HTR-8/SVneo (cell line): ENCODE data around the gene MRPS2.
A peak's percentile ranks its signal among the peaks of the same experiment; 100 is the strongest.
"Not testable (repeated sequence)": the region's sequence is repeated elsewhere in the genome, so short reads cannot be mapped to it uniquely, and the experiment has no call there.

ENCODE experiments used
- DNase-seq: peaks from one replicate; pipeline ENCODE4 v3.0.0; 2011; ENCODE audit warnings: low spot score, mixed read lengths; ENCODE audit not compliant: insufficient read length
- FAIRE-seq: peaks from 2 replicates; lab custom pipeline; 2011; peaks lifted over from hg19 to GRCh38; lab: Jason Lieb, UNC

Gene MRPS2

DNA sequence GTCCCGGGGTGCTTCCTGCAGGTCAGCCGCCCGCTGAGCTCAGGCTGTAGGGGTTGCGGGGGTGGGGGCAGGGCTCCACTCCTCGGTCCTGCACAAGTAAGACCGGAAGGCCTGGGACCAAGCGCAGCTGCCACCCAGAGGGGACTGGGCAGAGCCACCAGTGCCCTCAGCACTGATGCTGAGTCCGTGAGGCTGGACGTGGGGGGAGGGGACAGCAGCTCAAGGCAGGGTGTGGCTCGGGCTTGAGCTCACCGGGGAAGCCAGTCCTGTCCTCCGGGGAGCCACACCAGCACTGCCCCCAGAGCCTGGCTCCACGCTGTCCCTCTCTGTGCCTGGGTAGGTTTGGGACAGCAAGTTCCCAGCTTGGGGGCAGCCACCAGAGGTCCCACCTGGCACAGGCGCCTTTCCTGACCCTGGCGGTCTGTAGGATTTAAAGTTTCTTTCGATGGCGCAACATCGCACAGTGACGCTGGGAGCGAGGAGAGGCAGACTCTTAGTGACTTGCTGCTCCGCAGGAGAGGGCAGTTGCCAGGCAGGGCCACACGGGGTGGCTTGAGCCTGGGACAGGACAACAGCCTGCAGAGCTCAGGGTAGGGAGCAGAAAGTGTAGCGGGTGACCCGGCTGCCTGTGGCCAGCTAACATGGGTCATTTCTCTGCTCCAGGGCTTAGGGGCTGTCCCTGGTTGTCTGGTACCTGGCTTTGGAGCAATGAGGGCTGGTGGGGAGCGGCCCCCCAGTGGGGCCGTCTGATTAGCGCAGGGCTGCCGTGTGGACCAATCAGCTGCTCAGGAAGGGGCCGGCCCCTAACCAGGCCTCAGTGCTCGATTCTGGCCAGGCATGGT is 26.5 kb downstream of the MRPS2 start:
- FAIRE-seq (no peak), DNase-seq (no peak)

DNA sequence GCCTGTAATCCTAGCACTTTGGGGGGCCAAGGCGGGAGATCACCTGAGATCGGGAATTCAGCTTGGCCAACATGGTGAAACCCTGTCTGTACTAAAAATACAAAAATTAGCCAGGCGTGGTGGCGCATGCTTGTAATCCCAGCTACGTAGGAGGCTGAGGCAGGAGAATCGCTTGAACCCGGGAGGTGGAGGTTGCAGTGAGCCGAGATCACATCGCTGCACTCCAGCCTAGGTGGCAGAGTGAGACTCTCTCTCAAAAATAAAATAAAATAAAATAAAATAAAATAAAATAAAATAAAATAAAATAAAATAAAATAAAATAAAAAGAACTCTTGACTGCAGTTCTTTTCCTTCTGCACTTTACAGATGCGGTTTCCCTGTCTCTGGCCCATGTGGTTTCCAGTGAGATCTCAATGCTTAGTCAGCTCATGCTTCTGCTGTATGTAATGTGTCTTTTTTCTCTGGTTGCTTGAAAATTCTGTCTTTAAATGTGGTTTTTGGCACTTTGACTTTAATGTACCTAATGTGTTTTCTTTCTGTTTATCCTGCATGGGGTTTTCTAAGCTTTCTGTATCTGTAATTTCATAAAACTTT is 28.5 kb downstream of the MRPS2 start:
- not testable (repeated sequence) for FAIRE-seq, DNase-seq

DNA sequence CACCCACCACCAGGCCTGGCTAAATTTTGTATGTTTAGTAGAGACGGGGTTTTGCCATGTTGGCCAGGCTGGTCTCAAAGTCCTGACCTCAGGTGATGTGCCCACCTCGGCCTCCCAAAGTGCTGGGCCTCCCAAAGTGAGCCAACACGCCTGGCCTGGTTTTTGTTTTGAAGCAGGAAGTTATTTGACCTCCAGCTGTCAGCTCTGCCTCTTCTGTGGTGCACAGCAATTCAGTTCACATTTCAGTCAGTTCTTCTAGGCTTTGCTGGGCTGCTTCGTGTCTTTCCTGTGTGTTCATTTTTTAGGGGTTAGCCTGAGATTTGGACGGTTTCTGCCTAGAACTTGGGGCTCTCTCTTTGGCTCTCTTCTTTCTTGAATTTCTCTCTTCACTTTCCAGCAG is 29.7 kb downstream of the MRPS2 start:
- no peak for FAIRE-seq

DNA sequence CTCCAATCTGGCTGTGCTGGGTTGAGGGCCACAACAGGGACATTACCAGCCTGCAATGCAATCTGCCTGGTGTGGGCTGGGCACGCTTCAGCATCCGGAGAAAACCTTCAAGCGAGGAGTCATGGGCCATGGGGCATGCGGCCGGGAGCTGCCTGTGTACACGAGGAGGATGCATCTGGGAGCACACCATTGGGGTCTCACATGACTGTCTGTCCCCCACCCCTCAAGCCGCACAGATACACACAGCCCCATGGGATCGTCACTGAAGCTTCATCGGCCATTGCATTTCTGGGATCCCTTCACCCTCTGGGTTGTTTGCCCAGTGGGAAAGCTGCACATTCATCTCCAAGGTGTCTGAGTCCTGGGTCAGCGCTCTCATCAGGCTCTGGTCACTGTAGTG is 30.6 kb downstream of the MRPS2 start:
- no peak for FAIRE-seq
- no peak for DNase-seq

More for the DNA sequence above, 29.7 kb downstream of the MRPS2 start:
- no peak for DNase-seq

DNA sequence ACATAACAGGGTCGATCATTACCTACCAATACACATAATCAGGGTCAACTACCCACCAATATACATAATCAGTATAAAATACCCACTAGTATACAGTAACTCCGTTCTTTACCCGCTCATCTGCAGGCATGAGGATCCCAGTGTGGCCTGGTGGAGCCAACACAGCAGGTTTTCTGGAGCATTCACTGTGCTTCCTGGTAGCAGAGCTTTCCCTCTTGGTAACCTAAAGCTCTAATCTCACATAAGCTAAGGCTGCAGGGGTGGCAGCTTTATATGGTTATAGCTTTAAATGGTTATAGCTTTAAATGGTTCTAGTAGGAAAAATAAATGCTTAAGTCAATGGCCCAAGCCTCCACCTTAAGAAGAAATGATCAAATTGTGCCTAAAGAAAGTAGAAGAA is 32.6 kb downstream of the MRPS2 start:
- no peak for FAIRE-seq

DNA sequence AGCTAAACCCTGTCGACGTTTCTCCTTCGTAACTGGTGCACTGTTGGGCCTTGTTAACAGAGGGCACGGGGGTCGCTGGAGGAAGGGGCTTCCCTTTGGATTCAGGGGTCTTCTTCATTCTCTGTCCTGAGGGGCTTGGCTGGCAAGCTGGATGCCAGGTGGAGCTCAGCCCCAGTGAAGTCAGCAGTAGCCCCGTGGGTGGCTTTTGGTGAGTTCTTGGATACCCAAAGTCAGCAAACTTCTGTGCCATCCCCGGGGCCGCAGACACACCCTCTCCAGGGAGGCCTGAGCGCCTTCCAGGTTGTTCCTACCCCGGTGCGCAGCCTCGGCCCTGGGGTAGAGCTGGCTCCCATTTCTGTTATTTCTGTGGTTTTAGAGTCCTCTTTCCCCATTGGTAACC is 33.2 kb downstream of the MRPS2 start:
- no peak for DNase-seq
- FAIRE-seq = no peak

More for the DNA sequence above, 32.6 kb downstream of the MRPS2 start:
- no peak for DNase-seq

DNA sequence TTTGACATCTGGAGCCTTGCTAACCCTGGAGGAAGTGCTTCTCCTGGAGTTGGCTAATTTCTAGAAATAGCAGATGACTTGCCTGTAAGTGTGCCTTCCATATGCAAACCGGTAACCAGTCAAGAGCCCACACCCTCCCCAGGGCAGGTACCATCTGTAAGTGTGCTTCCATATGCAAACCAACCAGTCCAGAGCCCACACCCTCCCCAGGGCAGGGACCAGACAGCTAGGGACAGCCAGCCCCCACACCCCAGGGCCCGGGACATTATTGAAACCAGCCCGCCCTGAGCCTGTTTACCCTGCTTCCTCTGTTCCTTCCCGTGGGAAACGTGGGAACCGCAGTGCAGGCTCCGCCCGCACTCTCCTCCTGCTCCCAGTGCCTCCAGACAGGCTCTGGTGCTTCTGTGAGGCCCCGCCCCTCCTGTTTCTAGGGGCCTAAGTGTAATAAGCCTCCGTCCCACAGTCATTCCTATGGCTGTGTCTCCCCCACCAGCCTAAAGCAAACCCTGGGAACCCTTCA is 33.8 kb downstream of the MRPS2 start:
- not testable (repeated sequence) for DNase-seq, FAIRE-seq

DNA sequence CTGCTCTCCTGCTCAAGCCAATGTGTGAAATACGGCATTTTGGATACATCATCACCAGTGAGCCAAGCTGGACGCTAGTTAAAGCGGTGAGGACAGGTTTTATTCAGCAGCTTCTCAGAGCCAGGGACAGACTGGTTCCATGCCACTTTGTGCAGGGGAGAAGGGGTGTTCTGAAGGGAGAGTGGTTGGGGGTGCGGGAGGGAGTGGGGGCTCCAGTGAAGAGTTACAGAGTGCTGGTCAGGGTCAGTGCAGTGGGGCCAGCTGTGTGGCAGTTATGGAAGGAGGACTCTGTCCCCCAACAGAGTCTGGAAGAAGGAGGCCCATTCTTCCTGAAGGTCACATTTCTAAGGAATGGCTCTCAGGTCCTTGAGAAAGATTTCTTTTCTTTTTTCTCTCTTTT is 34.3 kb downstream of the MRPS2 start:
- FAIRE-seq = not testable (repeated sequence)

DNA sequence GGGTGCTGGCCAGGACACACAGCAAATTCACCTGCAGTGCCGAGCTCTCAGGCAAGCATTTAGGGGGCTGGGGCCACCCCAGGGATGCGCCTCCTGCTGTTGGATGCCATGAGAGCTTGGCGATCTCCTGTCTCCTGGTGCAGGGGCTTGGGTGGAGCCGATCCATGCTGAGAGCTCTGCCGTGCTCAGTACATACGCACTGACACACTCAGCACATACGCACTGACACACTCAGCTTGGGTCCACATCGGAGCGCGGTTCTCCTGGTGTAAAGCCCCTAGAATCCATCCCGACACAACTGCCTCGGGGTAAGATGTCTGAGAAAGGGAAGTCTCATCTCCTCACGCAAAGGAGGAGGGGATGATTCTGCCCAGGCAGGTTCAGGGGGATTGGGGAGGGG is 35.1 kb downstream of the MRPS2 start:
- not testable (repeated sequence) for DNase-seq, FAIRE-seq

More for the DNA sequence above, 34.3 kb downstream of the MRPS2 start:
- not testable (repeated sequence) for DNase-seq

DNA sequence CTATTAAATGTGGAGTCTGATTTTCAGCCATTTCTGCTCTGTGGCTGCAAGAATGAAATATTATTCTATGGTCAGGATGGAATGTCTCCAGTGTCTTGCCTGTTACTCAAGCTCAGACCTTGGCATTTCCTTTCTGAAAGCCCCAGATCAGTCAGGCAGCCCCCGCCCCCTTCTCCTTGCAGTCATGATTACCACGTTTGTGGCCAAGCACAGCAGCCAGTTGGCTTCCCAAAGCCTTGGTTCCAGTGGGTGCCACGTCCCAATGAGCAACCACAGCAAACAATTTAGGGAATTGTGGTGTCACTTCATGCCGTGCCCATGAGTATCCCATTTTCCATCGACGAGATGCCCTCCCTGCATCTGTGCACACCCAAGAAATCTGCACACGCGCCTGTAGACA is 35.7 kb downstream of the MRPS2 start:
- FAIRE-seq (no peak), DNase-seq (no peak)

DNA sequence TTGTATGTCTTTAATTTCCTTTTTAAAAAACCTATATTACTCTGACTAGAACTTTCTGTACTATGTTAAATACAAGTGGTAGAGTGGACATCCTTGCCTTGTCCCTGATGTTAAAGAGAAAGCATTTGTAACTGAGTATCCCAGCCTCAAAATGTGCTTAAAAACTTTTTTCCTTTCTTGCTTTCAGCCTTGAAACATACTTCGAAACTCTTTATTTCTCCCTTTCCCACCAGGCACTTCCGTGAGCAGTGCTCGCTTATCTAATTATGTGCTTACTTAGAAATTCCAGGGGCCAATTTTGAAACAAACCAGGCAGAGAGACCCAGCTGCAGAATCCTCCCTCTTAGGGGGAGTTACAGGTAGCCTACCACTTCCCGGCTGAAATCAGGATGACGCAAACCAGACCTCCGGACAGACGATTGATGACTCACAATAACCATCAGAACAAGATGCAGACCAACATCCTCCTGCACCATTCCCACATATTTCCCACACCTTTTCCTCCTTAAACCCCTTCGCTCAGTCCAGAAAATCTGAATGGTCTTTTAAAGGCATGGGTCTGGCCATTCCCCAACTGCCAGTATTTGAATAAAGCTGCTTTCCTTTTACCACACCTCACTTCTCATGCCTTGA is 42.9 kb downstream of the MRPS2 start:
- peak; percentile 16 for FAIRE-seq
- DNase-seq = peak; percentile 34

DNA sequence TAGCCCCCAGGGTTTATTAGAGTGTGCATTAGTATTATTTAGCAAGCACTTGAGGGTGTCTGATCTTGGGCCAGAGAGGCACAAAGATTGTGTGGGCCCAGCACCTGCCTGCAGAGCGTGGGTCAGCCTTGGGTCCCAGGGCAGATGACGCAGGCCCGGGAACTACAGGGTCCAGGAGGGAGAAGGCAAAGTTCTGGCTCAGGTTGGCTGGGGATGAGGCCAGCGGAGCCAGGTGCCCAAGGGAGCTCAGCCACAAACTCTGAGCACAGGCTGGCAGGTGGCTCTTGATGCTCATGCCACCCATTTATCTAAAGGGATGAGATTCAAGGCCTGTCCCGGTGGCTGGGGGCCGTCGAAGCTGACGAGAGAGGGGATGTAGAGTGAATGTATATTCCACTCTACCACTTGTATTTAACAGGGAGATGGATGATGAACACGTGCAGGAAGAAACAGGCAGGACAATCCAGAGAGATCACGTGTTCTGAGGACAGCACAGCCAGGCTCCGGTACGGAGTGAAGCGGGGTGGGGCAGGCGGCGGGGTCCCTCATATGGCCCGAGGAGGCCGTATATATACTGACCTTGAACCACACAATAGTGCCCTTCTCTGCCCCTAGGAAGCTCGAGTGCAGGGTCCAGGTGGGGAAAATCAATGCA is 44.6 kb downstream of the MRPS2 start:
- FAIRE-seq (no peak), DNase-seq (no peak)

DNA sequence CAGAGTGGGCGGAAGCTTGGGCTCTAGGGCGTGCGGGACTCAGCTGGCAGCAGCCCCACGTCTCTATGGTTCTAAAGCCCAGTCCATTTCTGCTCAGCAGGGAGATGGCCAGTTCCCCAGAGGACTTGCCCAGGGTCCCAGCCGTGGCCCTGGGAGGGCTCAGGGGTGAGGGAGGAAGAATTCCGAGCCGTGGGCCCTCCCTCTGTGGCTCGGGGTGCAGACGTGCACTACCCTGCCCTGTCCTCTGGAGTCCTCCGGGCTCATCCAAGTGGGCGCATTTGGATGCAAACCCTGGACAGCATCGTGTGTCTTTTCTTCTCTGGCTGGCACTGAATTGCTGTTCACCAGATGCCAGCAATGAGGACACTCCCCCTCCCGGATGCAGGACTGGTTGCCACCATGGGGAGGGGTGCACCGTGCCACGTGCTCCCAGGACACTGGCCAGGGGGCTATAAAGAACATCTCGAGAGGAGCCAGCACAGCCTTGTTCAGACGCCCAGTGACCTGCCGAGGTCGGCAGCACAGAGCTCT is 45.2 kb downstream of the MRPS2 start, which contains the start of gene OBP2A:
Gene OBP2A (plus strand): TSS at position 481 of the 531 bp plus-strand sequence. CDS start 55 bp downstream, outside the sequence.
- FAIRE-seq = peak; percentile 91
- not testable (repeated sequence) for DNase-seq

DNA sequence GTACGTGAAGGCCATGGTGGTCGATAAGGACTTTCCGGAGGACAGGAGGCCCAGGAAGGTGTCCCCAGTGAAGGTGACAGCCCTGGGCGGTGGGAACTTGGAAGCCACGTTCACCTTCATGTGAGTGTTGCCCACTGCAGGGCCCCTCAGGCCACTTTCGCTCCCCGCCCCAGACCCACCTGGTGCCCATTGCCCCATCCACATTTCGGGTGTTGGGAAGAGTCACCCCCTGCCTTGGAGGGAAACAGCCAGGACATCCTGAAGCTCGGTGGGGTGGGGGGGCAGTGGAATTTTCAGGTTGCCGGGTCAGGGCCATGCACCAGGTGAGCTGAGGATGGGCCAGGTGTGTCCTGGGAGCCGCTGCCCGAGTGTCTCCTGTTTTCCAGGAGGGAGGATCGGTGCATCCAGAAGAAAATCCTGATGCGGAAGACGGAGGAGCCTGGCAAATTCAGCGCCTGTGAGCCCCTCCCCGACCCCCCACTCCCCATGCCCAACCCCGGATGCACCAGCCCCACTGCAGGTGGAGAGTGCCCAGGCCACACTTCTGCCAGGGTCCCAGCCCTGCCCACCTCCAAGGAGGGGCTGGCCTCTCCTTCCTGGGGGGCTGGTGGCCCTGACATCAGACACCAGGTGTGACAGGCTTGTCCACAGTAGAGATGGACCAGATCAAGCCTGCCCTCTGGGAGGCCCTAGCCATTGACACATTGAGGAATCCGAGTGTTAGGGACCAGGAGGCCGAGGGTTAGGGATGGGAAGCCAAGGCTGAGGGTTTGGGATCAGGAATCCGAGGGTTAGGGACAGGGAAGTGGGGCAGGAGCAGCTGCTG is 46.5 kb downstream of the MRPS2 start:
- FAIRE-seq, DNase-seq: not testable (repeated sequence)

DNA sequence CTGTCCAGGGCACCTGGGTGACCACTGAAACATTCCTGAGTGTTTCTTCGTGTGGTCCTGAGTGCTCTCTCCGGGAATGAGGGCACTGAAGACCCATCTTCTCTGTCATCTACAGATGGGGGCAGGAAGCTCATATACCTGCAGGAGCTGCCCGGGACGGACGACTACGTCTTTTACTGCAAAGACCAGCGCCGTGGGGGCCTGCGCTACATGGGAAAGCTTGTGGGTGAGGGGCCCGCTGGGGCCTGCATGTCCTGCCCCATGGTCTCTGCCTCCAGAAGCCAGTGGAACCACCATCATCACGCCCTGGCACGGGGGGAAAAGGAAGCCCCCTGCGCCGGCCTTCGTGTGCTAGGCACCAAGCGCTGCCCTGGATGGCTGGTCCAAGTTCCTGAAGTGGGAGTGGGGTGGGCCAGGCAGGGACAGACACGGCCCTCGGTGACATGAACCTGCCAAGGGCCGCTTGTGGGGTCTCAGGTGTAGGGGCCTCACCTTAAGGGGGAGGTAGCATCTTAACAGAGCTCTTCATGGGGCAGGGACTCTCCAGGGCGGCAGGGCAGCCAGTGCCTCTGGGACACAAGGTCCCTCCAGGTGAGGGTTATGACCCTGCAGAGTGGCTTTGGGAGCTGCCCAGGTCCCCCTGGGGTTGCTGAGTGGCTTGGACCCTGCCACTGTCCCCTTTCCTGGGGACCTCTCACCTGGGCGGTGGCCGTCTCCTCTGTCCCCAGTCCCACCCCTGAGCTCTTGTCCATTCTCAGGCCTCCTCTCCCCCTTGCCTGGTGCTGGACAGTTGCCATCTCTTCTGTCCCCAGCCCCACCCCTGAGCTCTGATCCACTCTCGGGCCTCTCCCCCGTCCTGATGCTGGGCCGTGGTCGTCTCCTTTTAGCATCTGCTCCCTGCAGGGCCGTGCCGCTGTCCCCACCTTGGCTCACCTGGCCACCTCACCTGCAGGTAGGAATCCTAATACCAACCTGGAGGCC is 47.6 kb downstream of the MRPS2 start:
- DNase-seq = no peak
- FAIRE-seq = no peak

DNA sequence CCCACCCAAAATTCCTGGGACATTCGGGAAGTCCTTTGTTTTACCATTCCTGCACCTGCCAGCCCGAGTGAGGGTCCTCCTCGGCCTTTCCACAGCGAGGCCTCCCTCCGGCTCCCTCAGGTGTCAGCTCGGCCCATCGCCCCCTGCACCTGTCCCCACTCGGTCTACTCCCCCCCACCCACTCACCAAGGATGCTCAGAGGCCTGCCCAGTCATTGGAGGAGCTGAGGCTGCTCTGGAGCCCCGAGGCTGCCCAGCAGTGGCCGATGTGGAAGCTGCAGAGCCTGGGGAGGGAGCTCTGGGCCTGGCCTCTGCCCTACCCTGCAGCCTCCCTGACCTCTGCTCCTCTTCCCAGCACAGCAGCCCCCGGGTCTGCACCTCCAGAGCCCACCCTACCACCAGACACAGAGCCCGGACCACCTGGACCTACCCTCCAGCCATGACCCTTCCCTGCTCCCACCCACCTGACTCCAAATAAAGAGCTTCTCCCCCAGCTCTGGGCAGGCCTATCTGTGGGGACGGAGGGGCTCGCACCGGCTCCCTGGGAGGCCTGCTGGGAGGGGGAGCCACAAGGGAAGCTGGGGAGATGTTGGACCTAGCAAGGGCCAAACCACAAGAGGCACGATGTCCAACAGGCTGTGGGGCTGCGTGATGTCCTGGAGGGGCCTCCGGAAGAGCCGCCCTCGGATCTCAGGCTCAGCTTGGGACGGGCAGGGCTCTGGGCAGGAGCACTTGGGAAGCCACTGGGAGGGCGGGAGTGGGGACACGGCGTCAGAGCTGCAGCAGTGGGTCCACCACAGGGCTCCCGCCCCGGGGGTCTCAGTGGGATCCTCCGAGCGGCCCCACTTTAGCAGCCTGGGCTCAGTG is 49.2 kb downstream of the MRPS2 start:
- not testable (repeated sequence) for DNase-seq, FAIRE-seq

DNA sequence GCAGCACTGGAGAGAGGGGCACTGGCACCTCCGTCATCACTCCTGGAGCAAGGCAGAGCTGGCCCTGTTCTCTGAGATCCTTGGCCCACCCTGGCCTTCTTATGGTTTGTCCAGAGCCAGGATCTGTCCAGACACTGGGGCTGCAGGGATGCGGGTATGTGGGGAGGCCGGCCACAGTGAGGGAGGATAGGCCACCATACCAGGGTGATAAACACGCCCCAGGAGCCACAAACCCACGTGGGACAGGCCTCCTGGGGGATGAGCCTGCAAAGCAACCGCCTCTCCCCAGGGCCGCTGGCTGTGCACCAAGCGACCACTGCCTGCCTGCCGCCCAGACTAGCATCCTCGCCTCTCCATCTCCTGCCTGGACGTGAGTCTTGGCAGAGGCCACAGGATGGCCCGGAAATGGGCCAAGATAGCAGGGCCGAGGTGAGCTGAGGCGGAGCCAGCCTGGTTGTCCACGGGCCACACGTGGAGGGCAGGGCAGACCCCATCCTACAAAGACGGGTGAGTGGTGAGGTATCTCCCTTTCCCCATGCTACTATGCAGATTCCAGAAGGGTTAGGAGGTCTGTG is 49.9 kb downstream of the MRPS2 start:
- DNase-seq = no peak
- FAIRE-seq = no peak
